WTC11 (cell line): Measurements from ENCODE around the gene RPL14. TPM values are rescaled to one million over a fixed set of nuclear protein-coding genes. Genes with fewer than 3 reads are reported as not detected.

ENCODE experiments used
- ATAC-seq: fragments of 200-7000 bp; cut with Tn5 transposase; 2 replicates; pipeline ENCODE4 v1.10.0; 2021; ENCODE audit warnings: mild to moderate bottlenecking, moderate library complexity
- CTCF ChIA-PET: fragments of 300-600 bp; sonication (Branson Sonifier 250); formaldehyde crosslinking; loops from one replicate; lab custom pipeline; 2021; ENCODE audit warnings: antibody characterized with exemption; lab: Charles Lee
- POLR2A ChIA-PET: fragments of 350-600 bp; sonication (Branson Sonifier 250); formaldehyde crosslinking; loops from one replicate; lab custom pipeline; 2021; ENCODE audit warnings: antibody characterized with exemption; lab: Charles Lee
- DNase-seq: peaks from one replicate; pipeline ENCODE4 v3.0.0; 2021; ENCODE audit warnings: low spot score
- H3K27ac Mint-ChIP-seq: 2 replicates; pipeline ENCODE4 v1.8.0; 2021; ENCODE audit warnings: mixed read lengths
- H3K27me3 Mint-ChIP-seq: 2 replicates; pipeline ENCODE4 v1.8.0; 2021; ENCODE audit warnings: low read depth, mild to moderate bottlenecking, moderate library complexity, mixed read lengths
- H3K36me3 Mint-ChIP-seq: 2 replicates; pipeline ENCODE4 v1.8.0; 2021; ENCODE audit warnings: mixed read lengths
- H3K4me1 Mint-ChIP-seq: 2 replicates; pipeline ENCODE4 v1.8.0; 2022; ENCODE audit warnings: mixed read lengths
- H3K4me3 Mint-ChIP-seq: 2 replicates; pipeline ENCODE4 v1.8.0; 2021; ENCODE audit warnings: mild to moderate bottlenecking, moderate library complexity, mixed read lengths
- H3K9me3 Mint-ChIP-seq: 2 replicates; pipeline ENCODE4 v1.8.0; 2021; ENCODE audit warnings: mixed read lengths
- AR ChIP-seq: fragments of 250-450 bp; sonication (Bioruptor Pico); IDR thresholded peaks from 2 replicates; pipeline ENCODE4 v1.9.0; 2021; ENCODE audit warnings: mild to moderate bottlenecking
- CBFB ChIP-seq: sonication (generic); formaldehyde crosslinking; IDR thresholded peaks from 2 replicates; pipeline ENCODE4 v1.8.1; 2022; ENCODE audit warnings: mild to moderate bottlenecking, low read depth, missing genetic modification reagents
- CREB1 ChIP-seq: sonication (generic); formaldehyde crosslinking; IDR thresholded peaks from 2 replicates; pipeline ENCODE4 v1.8.0; 2023; ENCODE audit warnings: mild to moderate bottlenecking, missing genetic modification reagents
- E2F1 ChIP-seq: sonication (generic); formaldehyde crosslinking; IDR thresholded peaks from 2 replicates; pipeline ENCODE4 v1.8.0; 2022; ENCODE audit warnings: mild to moderate bottlenecking, missing genetic modification reagents
- EMX1 ChIP-seq: fragments of 250-450 bp; sonication (Bioruptor Pico); IDR thresholded peaks from 2 replicates; pipeline ENCODE4 v1.8.0; 2021; ENCODE audit warnings: mild to moderate bottlenecking
- GRHL2 ChIP-seq: fragments of 250-450 bp; sonication (Bioruptor Pico); IDR thresholded peaks from 2 replicates; pipeline ENCODE4 v1.8.0; 2022; ENCODE audit warnings: mild to moderate bottlenecking, moderate library complexity; ENCODE audit not compliant: insufficient replicate concordance, severe bottlenecking
- JAZF1 ChIP-seq: fragments of 250-450 bp; sonication (Bioruptor Pico); IDR thresholded peaks from 2 replicates; pipeline ENCODE4 v1.9.0; 2021; ENCODE audit warnings: moderate library complexity, mild to moderate bottlenecking, inconsistent platforms
- MXD4 ChIP-seq: fragments of 250-450 bp; sonication (Bioruptor Pico); IDR thresholded peaks from 2 replicates; pipeline ENCODE4 v1.8.0; 2021; ENCODE audit warnings: mild to moderate bottlenecking, moderate library complexity, borderline replicate concordance
- OVOL2 ChIP-seq: fragments of 250-450 bp; sonication (Bioruptor Pico); IDR thresholded peaks from 2 replicates; pipeline ENCODE4 v1.9.0; 2021; ENCODE audit warnings: mild to moderate bottlenecking, borderline replicate concordance
- SP1 ChIP-seq: sonication (generic); formaldehyde crosslinking; conservative IDR thresholded peaks from 2 replicates; pipeline ENCODE4 v1.8.1; 2022; ENCODE audit warnings: missing genetic modification reagents
- TCF7 ChIP-seq: sonication (generic); formaldehyde crosslinking; IDR thresholded peaks from 2 replicates; pipeline ENCODE4 v1.8.0; 2022; ENCODE audit warnings: mild to moderate bottlenecking, low read depth, missing genetic modification reagents, moderate library complexity
- TP53 ChIP-seq: sonication (generic); formaldehyde crosslinking; IDR thresholded peaks from 2 replicates; pipeline ENCODE4 v1.8.1; 2023; ENCODE audit warnings: mild to moderate bottlenecking, missing genetic modification reagents
- ZNF121 ChIP-seq: sonication (generic); formaldehyde crosslinking; IDR thresholded peaks from 2 replicates; pipeline ENCODE4 v1.8.0; 2023; ENCODE audit warnings: missing genetic modification reagents
- ZNF138 ChIP-seq: sonication (generic); formaldehyde crosslinking; conservative IDR thresholded peaks from 2 replicates; pipeline ENCODE4 v1.8.1; 2022; ENCODE audit warnings: mild to moderate bottlenecking, moderate library complexity, missing genetic modification reagents
- ZNF219 ChIP-seq: sonication (generic); formaldehyde crosslinking; IDR thresholded peaks from 2 replicates; pipeline ENCODE4 v1.8.0; 2023; ENCODE audit warnings: missing genetic modification reagents, mild to moderate bottlenecking, borderline replicate concordance
- ZNF232 ChIP-seq: sonication (generic); formaldehyde crosslinking; IDR thresholded peaks from 2 replicates; pipeline ENCODE4 v1.8.0; 2022; ENCODE audit warnings: mild to moderate bottlenecking, missing genetic modification reagents
- total RNA-seq: library from RNA; stranded (reverse); gene quantifications from 3 replicates; pipeline ENCODE4 v1.2.3, GENCODE V29; 2021
- TF ChIP-seq, protein P1 (sequence below): sonication (generic); formaldehyde crosslinking; IDR thresholded peaks from 2 replicates; pipeline ENCODE4 v1.8.1; 2022; ENCODE audit warnings: low read depth, mild to moderate bottlenecking, moderate library complexity, missing genetic modification reagents, borderline replicate concordance
- TF ChIP-seq, protein P2 (sequence below): sonication (generic); formaldehyde crosslinking; IDR thresholded peaks from 2 replicates; pipeline ENCODE4 v1.8.0; 2022; ENCODE audit warnings: missing genetic modification reagents
- TF ChIP-seq, protein P3 (sequence below): sonication (generic); formaldehyde crosslinking; IDR thresholded peaks from 2 replicates; pipeline ENCODE4 v1.8.1; 2023; ENCODE audit warnings: mild to moderate bottlenecking, missing genetic modification reagents
- TF ChIP-seq, protein P4 (sequence below): fragments of 250-450 bp; sonication (Bioruptor Pico); IDR thresholded peaks from 2 replicates; pipeline ENCODE4 v2.1.2; 2022; ENCODE audit warnings: mild to moderate bottlenecking, moderate library complexity
- TF ChIP-seq, protein P5 (sequence below): sonication (generic); formaldehyde crosslinking; IDR thresholded peaks from 2 replicates; pipeline ENCODE4 v1.8.1; 2023; ENCODE audit warnings: mild to moderate bottlenecking, moderate library complexity, missing genetic modification reagents
- TF ChIP-seq, protein P6 (sequence below): sonication (generic); formaldehyde crosslinking; IDR thresholded peaks from 2 replicates; pipeline ENCODE4 v1.8.1; 2023; ENCODE audit warnings: mild to moderate bottlenecking, missing genetic modification reagents, moderate library complexity

Gene RPL14
- total RNA-seq, 1 experiment from 2014 or later = 2,816 TPM

DNA sequence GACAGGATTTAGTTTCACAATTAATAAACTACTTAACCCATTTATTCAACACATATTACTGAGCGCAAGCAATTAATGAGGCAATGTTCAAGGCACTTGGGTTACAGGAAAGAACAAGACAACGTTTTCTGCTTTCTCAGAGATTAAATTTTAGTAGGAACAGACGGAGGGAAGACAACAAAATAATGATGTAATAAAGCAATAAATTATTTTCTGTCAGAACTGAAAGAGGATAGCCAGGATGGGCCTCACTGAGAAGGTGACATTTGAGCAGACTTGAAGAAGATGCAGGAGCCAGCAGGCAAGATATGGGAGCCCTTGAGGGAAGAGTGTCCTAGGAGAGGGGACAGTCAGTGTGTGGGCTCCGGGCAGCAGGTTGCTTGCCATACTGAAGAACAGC, 11.3 kb upstream of the RPL14 start:
- Mint-ChIP-seq H3K36me3 (no peaks in the 10 kb centered on the region), H3K4me3 (no peak overlapping the region), H3K27me3 (no peaks in the 10 kb centered on the region; the same call in 1 of the 2 replicates), H3K4me1 (no peaks in the 10 kb centered on the region), H3K9me3 (no peaks in the 10 kb centered on the region), H3K27ac (no peak overlapping the region)
- TF ChIP-seq, protein P1, sequence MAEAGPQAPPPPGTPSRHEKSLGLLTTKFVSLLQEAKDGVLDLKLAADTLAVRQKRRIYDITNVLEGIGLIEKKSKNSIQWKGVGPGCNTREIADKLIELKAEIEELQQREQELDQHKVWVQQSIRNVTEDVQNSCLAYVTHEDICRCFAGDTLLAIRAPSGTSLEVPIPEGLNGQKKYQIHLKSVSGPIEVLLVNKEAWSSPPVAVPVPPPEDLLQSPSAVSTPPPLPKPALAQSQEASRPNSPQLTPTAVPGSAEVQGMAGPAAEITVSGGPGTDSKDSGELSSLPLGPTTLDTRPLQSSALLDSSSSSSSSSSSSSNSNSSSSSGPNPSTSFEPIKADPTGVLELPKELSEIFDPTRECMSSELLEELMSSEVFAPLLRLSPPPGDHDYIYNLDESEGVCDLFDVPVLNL (CRISPR knock-in tag) = no peak
- TF ChIP-seq TCF7 (CRISPR knock-in tag) (no peak), ZNF138 (no peak), CREB1 (no peak), OVOL2 (CRISPR knock-in tag) (no peak), GRHL2 (CRISPR knock-in tag) (no peak), ZNF219 (CRISPR knock-in tag) (no peak), MXD4 (CRISPR knock-in tag) (no peak), ZNF121 (no peak), E2F1 (no peak), SP1 (no peak), EMX1 (CRISPR knock-in tag) (no peak)
- TF ChIP-seq, protein P2, sequence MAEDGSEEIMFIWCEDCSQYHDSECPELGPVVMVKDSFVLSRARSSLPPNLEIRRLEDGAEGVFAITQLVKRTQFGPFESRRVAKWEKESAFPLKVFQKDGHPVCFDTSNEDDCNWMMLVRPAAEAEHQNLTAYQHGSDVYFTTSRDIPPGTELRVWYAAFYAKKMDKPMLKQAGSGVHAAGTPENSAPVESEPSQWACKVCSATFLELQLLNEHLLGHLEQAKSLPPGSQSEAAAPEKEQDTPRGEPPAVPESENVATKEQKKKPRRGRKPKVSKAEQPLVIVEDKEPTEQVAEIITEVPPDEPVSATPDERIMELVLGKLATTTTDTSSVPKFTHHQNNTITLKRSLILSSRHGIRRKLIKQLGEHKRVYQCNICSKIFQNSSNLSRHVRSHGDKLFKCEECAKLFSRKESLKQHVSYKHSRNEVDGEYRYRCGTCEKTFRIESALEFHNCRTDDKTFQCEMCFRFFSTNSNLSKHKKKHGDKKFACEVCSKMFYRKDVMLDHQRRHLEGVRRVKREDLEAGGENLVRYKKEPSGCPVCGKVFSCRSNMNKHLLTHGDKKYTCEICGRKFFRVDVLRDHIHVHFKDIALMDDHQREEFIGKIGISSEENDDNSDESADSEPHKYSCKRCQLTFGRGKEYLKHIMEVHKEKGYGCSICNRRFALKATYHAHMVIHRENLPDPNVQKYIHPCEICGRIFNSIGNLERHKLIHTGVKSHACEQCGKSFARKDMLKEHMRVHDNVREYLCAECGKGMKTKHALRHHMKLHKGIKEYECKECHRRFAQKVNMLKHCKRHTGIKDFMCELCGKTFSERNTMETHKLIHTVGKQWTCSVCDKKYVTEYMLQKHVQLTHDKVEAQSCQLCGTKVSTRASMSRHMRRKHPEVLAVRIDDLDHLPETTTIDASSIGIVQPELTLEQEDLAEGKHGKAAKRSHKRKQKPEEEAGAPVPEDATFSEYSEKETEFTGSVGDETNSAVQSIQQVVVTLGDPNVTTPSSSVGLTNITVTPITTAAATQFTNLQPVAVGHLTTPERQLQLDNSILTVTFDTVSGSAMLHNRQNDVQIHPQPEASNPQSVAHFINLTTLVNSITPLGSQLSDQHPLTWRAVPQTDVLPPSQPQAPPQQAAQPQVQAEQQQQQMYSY (CRISPR knock-in tag) = no peak
- TF ChIP-seq, protein P3, sequence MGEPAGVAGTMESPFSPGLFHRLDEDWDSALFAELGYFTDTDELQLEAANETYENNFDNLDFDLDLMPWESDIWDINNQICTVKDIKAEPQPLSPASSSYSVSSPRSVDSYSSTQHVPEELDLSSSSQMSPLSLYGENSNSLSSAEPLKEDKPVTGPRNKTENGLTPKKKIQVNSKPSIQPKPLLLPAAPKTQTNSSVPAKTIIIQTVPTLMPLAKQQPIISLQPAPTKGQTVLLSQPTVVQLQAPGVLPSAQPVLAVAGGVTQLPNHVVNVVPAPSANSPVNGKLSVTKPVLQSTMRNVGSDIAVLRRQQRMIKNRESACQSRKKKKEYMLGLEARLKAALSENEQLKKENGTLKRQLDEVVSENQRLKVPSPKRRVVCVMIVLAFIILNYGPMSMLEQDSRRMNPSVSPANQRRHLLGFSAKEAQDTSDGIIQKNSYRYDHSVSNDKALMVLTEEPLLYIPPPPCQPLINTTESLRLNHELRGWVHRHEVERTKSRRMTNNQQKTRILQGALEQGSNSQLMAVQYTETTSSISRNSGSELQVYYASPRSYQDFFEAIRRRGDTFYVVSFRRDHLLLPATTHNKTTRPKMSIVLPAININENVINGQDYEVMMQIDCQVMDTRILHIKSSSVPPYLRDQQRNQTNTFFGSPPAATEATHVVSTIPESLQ (CRISPR knock-in tag) = no peak
- TF ChIP-seq, protein P4, sequence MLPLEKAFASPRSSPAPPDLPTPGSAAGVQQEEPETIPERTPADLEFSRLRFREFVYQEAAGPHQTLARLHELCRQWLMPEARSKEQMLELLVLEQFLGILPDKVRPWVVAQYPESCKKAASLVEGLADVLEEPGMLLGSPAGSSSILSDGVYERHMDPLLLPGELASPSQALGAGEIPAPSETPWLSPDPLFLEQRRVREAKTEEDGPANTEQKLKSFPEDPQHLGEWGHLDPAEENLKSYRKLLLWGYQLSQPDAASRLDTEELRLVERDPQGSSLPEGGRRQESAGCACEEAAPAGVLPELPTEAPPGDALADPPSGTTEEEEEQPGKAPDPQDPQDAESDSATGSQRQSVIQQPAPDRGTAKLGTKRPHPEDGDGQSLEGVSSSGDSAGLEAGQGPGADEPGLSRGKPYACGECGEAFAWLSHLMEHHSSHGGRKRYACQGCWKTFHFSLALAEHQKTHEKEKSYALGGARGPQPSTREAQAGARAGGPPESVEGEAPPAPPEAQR (CRISPR knock-in tag) = no peak
- CTCF ChIA-PET = no interaction called here
- no peak for DNase-seq
- POLR2A ChIA-PET = no interaction called here
- ATAC-seq = no peak

DNA sequence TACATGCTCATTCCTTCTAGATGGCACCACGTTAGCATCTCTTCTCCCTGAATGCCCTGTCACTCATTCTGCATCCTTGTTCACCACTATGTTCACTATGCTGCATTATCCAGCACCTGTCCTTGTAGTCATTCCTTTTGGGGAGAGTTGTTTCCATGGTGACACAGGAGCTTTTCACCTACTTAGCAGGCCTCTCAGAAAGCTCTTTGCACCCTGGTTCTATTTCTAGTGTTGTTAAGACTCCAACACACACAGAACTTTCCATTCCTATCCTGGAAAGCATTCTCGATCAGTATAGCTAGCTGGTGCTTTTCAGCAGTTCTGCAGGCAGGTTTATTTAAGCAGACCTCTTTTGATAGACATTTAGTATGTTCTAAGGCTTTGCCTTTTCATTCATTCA, 6.7 kb upstream of the RPL14 start:
- no peak overlapping the region; the same call in 1 of the 2 replicates for H3K27ac Mint-ChIP-seq
- H3K4me1 Mint-ChIP-seq = peaks cover 11% of the 10 kb centered on the region
- ATAC-seq = no peak
- CTCF ChIA-PET = no interaction called here
- DNase-seq = no peak
- H3K27me3 Mint-ChIP-seq = no peaks in the 10 kb centered on the region
- no peak overlapping the region for H3K4me3 Mint-ChIP-seq
- POLR2A ChIA-PET = no interaction called here
- H3K9me3 Mint-ChIP-seq = no peaks in the 10 kb centered on the region
- no peaks in the 10 kb centered on the region for H3K36me3 Mint-ChIP-seq
- TF ChIP-seq JAZF1 (CRISPR knock-in tag) = no peak
- TF ChIP-seq, protein P5, sequence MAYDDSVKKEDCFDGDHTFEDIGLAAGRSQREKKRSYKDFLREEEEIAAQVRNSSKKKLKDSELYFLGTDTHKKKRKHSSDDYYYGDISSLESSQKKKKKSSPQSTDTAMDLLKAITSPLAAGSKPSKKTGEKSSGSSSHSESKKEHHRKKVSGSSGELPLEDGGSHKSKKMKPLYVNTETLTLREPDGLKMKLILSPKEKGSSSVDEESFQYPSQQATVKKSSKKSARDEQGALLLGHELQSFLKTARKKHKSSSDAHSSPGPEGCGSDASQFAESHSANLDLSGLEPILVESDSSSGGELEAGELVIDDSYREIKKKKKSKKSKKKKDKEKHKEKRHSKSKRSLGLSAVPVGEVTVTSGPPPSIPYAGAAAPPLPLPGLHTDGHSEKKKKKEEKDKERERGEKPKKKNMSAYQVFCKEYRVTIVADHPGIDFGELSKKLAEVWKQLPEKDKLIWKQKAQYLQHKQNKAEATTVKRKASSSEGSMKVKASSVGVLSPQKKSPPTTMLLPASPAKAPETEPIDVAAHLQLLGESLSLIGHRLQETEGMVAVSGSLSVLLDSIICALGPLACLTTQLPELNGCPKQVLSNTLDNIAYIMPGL (CRISPR knock-in tag) = no peak
- TF ChIP-seq, protein P6, sequence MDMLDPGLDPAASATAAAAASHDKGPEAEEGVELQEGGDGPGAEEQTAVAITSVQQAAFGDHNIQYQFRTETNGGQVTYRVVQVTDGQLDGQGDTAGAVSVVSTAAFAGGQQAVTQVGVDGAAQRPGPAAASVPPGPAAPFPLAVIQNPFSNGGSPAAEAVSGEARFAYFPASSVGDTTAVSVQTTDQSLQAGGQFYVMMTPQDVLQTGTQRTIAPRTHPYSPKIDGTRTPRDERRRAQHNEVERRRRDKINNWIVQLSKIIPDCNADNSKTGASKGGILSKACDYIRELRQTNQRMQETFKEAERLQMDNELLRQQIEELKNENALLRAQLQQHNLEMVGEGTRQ (CRISPR knock-in tag) = no peak
- no peak for TF ChIP-seq AR (CRISPR knock-in tag)
- TF ChIP-seq CBFB (CRISPR knock-in tag) = no peak
- no peak for TF ChIP-seq ZNF232 (CRISPR knock-in tag)
- no peak for TF ChIP-seq TP53 (CRISPR knock-in tag)
